Astrocyte (in vitro differentiated cells and primary cell): ENCODE data around the gene AK5.

Source experiments
- CTCF ChIP-seq: IDR thresholded peaks from 2 replicates; pipeline ENCODE4 v1.5.1; 2011; ENCODE audit warnings: low read depth, mild to moderate bottlenecking, inconsistent platforms, low read length, moderate library complexity; ENCODE audit not compliant: insufficient read depth
- EZH2 ChIP-seq: IDR thresholded peaks from 2 replicates; pipeline ENCODE4 v1.6.1; 2012; ENCODE audit warnings: mild to moderate bottlenecking, low read length, inconsistent platforms; ENCODE audit not compliant: insufficient read depth

GRCh38 chr1:77271852-77272580 is 9.8 kb upstream of the AK5 start:
- TF ChIP-seq CTCF (no peak), EZH2 (no peak)
